Non-pigmented ciliary epithelial cell (primary cell): Measurements from ENCODE around the gene DAPK1.

Experiments used
- DNase-seq: peaks from one replicate; pipeline ENCODE4 v3.0.0-alpha.2; 2010; ENCODE audit warnings: low read depth

DAPK1 gene

GRCh38 chr9:87713278-87713987, 215.8 kb downstream of the DAPK1 start:
- peak; percentile 96 for DNase-seq

DNA sequence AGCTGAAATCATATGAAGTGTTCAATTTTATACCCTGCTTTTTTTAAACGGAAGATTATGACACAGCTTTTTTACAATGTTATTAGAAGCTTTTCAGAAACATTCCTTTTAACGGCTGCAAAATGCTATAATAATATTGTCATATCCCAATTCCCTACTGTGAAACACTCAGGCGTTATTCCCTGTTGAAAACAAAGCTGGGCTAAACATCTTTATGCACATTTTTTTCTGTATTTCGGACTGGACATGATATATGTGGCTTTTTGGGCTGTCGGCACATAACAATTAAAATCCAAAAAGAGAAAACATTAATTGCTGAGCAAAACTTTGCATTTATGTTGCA, 216.3 kb downstream of the DAPK1 start:
- DNase-seq, result no peak

DNA sequence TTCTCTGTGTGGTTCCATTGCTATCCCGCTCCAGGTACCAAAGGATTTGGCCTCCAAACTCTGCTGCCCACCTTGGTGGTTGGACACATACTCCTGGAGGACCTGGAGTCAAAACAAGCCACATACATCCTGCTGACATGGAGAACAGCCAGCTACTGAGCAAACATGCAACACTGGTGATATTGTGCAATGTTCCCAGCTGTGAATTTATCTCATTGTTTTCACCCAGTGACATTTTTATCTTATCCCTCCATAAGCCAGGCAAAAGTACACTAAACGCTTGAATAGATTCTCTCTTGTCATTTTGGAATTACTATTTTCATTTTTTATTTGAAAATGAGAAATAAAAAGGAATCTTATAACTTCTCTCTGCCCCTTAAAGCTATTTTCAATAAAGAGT, 217.2 kb downstream of the DAPK1 start:
- peak; percentile 63 for DNase-seq

DNA sequence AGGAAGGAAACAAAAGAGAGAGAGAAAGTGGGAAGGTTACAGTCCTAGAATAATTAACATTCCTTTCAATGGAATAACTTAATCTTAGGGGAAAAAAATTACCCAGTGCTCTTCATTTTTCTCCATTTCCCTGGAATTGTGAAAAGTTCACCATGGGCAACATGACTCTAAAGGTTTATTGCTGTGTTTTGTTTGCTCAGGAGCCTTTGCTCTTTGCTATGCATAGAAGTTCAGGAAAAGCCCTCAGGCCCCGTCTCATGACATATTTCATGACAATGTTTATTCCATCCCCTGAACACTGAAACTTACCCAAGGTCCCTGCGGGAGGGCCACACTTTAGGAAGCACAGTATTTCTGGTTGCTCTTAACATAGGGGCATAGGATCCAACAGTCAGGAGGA, 218.5 kb downstream of the DAPK1 start:
- no peak for DNase-seq

DNA sequence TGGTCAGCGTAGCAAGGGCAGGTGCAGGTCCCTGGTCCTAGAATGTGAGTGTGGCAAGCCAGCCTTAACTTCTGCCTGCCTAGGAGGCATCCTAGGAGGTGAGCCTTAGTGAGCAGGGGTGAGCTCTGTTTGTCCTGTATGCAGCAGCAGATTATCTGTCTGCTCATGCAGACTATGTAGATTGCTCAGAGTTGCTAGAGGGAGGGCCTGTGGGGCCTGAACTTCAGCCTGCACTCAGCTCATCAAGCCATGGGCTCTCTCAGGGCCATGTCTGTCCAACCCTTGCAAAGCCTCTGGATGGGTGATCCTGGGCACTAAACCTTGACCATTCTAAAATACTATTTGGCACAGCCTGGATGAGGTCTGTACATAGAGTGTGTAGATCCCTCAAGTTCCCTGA, 219.8 kb downstream of the DAPK1 start:
- DNase-seq, result no peak

GRCh38 chr9:87718231-87718630, 220.6 kb downstream of the DAPK1 start:
- no peak for DNase-seq

GRCh38 chr9:87718852-87719612, 221.4 kb downstream of the DAPK1 start:
- DNase-seq, result no peak

DNA sequence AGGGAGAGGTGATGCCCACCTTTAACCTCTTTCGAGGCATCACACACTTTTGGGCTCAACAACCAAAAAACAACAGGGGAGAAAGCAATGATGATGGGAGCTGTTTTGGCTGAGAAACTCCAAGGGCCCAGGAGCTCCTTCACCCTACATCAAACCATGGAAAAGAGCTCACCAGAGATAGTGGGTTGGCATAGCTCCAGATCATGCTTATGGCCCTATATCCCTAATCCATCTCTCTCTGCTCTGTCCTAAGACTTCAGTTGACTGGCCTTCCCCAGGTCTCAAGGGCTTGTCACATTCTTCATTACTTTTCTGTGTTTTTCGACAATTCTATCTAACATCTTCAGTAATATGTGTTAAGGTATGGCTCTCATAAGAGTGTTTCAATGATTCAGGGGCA, 222.5 kb downstream of the DAPK1 start:
- no peak for DNase-seq

- DNase-seq, result no peak
Observed at GRCh38 chr9:87722393-87723088, 224.9 kb downstream of the DAPK1 start.

DNA sequence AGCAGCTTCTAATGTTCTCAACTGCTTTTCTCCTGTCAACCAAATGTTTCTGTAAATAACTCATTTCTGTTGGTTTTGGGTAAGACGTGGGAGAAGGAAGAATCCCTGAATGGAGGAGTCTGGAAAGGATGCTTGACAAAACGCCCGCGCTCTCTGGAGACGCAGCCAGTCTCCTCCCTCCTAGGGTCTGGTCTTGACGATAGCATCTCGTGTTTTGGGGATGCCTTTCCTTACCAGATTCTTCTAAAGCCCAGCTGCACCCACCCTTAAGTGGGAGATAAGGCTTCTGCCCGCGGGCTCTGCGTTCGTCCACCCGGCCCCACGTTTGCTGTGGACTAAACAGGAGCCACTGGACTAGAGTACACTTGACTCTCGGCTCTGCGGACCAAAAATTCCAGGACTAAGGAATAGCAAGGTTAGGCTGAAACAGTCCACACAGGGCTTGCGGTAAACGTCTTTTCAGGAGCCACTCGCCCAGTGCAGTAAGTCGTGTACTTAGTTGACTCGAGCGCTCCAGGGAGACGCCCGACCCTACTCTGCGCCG, 227.8 kb downstream of the DAPK1 start:
- DNase-seq, result no peak

DNA sequence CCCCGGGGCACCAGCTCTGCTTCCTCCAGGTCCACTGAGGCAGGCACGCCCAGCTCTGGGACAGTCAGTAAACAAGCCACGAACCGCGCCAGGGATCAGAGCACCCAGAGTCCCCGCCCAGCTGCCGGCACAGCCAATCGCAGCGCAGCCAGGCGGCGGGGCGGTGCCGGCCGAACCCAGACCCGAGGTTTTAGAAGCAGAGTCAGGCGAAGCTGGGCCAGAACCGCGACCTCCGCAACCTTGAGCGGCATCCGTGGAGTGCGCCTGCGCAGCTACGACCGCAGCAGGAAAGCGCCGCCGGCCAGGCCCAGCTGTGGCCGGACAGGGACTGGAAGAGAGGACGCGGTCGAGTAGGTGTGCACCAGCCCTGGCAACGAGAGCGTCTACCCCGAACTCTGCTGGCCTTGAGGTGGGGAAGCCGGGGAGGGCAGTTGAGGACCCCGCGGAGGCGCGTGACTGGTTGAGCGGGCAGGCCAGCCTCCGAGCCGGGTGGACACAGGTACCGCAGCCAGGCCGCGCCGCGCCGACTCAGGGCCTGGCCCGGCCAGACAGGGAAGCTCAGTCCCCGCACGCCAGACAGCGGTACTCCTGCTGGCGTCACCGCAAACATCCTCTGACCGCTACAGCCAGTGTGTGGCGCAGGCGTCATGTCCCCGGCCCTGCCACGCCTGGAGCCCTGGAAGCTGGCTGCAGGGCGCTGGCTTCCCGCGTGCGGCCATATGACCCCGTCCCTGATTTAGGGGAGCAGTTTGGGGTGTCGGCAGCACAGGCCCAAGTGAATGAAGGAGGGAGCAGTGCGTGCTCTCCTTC, 228.4 kb downstream of the DAPK1 start, which contains the start of gene CTSL:
TSS of gene CTSL (plus strand) at position 220 of the 810 bp plus-strand sequence. CDS start 1,485 bp downstream, outside the sequence.
- no peak for DNase-seq

DNA sequence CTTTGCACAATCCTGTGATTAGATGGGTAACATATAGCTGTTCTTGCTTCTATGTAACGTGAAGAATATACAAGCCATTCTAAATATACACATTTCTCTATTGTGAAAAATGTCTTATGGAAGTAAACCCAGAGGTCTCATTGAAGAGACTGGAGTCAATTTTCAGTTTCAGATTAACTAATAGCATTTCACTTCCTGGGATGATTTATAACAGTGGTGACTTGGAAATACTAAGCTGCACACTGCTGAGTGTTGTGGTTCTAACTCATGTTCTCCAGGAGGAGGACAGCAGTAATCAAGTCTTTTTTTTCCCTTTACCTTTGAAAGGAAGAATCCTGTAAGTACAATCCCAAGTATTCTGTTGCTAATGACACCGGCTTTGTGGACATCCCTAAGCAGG, 231.6 kb downstream of the DAPK1 start:
- no peak for DNase-seq

DNA sequence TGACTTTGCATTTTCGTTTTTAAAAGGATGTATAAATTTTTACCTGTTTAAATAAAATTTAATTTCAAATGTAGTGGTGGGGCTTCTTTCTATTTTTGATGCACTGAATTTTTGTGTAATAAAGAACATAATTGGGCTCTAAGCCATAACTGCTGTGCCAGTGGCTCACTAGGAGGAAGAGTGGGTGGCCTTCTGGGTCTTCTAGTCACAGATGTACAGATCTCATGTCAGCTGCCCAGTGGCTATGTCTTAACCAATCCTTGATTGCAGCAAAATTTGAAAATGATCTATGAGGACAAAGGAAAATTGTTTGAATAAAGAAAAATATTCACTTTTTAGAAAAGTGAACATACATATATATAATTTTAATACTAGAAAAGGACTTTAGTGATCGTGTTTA, 233.7 kb downstream of the DAPK1 start:
- DNase-seq, result no peak

GRCh38 chr9:87732344-87732743, 234.7 kb downstream of the DAPK1 start:
- no peak for DNase-seq

DNA sequence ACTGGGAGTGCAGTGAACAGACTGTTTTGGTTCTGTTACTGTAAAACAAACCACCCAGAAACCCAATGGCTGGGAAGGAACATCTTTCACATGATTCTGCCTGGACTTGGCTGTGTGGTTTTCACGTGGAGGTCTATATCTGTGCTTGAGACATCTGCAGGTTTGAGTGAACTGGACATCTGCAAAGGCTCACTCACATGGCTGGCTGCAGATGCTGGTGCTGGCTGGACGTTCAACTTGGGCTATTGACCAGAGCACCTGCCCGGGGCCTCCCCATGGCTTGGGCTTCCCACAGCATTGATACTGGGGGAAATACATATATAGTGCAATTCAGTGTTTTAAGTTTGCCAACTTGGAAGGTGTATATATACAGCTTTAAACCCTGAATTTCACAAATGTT, 235.1 kb downstream of the DAPK1 start:
- DNase-seq, result no peak

- no peak for DNase-seq
Observed at GRCh38 chr9:87733273-87734052, 235.8 kb downstream of the DAPK1 start.

- no peak for DNase-seq
Observed at GRCh38 chr9:87734106-87734505, 236.4 kb downstream of the DAPK1 start.

DNA sequence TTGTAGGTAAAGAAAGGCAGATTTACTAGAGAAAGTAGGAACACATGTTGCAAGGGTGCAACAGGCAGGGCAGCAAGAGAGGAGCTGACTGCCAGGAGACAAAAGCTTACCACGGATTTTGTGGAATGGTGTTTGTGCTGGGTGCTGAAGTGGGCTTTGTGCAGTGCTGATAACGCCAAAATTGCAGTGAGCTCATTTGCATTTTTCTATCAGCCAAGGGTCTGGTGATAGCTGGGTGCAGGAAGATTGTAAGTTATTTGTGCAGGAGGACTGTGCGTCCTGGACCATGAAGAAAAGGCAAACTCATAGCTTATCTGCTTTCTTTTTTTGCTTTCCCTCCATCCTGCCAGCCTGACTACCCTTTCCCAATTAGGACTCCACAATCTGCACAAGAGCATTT, 241.9 kb downstream of the DAPK1 start:
- no peak for DNase-seq

GRCh38 chr9:87740209-87740608, 242.5 kb downstream of the DAPK1 start:
- no peak for DNase-seq

GRCh38 chr9:87741326-87741725, 243.7 kb downstream of the DAPK1 start:
- DNase-seq, result no peak

- no peak for DNase-seq
Observed at GRCh38 chr9:87741891-87742290, 244.2 kb downstream of the DAPK1 start.
